Endometrial microvascular endothelial cells (primary cell): ENCODE results near the gene OR12D3. TPM values are rescaled to one million over a fixed set of nuclear protein-coding genes. Genes with fewer than 3 reads are reported as not detected.
"Not testable (repeated sequence)": the region's sequence is repeated elsewhere in the genome, so short reads cannot be mapped to it uniquely, and the experiment has no call there.

Experiments used
- in situ Hi-C: cut with HindIII; loops from 2 replicates; pipeline ENCODE4 v1.10.0; 2017; ENCODE audit warnings: low sequenced_read_pairs, low pct_unique_long_range_greater_than_20kb; ENCODE audit errors: inconsistent ontology term
- total RNA-seq: library from RNA; depleted of rRNA; stranded (reverse); fragments of >200 nt; gene quantifications from one replicate; pipeline ENCODE4 v1.2.3, GENCODE V29; 2015; ENCODE audit errors: inconsistent ontology term

OR12D3 gene, protein sequence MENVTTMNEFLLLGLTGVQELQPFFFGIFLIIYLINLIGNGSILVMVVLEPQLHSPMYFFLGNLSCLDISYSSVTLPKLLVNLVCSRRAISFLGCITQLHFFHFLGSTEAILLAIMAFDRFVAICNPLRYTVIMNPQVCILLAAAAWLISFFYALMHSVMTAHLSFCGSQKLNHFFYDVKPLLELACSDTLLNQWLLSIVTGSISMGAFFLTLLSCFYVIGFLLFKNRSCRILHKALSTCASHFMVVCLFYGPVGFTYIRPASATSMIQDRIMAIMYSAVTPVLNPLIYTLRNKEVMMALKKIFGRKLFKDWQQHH
- not detected for total RNA-seq

DNA sequence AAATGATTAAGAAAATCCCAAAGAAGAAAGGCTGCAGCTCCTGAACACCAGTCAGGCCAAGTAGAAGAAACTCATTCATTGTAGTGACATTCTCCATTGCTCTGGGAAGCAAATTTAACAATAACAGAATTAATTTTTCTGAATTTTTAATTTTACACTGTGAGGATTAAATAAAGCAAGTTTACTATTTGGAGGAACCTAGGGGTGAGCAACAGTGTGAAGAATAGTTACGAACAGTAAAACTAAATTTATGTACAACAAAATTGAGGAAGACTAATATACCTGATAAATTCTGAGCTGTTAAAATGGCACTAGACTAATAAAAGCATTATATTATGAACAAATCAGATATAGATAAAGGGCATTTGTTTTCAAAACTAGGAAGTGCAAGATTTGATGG lies at the start of gene OR12D3:
TSS of gene OR12D3 (minus strand) at position 101 of the 400 bp plus-strand sequence. CDS start at position 97, 4 bp downstream.
- in situ Hi-C loops, result no loop called here

DNA sequence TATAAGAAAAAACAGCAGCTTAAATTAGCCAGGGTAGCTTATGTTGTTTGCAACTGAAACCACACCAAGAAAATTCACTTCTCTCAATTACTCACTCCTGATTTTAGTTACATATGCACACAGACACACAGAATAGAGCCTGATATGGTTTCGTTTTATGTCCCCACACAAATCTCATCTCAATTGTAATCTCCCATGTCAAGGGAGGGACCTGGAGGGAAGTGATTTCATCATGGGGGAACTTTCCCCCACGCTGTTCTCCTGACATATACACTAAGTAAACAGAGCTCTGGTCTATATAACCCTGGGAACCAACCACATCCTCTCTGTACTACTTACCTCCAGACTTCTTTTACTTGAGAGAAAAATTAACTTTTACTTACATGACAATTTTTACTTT lies 49.5 kb upstream of the OR12D3 start:
- in situ Hi-C loops, result no loop called here

DNA sequence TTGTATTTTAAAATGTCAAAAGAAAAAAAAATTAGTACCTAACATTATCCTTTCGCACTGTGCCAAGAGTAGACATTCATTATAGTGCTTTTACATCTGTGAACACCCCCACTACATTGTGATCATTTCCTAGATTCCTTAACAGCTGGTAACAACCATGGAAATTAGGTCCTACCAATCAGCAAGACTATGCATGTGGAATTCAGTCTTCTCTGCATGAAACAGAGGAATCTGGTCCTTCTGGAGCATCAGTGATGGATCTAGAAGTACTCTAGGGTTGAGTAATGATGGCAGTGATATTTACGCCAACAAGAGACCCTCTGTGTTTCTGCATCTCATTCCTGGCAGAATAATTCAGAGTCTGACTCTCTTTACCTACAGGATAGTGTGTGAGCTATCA lies 49.1 kb upstream of the OR12D3 start:
- in situ Hi-C loops, result no loop called here

DNA sequence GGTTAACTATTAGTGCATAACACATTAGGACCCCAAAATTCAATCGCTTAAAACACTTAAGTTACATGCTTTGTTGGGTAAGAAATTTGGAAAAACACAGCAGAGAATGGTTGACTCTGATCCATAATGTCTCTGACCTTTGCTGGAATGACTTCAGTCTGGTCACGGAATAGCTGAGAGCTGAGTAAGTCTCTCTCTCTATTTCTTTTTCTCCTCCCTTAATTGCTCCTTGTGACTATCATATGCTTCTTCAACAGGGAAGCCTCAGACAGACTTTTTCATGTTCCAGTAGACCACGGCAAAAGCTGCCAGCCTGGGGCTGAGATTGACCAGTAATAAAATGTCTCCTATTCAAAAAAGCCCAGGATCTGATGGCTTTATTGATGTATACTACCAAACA lies 44.4 kb upstream of the OR12D3 start:
- in situ Hi-C loops, result no loop called here

DNA sequence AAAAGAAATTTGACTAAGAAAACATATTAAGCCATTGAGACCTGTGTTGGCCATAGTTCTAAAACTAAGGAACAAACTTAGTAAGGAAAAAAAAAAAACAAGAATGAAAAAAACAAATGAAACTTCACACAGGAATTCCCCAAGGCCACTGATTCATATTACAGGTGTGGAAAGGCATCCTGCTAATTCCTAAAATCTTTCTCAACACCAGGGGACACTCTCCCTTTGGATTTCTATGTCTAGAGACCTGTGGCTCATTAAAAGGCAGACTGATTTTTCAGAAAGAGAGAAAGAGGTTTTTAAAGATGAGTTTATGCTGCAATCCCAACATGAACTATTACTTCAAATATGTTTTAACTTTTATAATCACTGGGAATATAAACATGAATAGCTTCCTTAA lies 39.5 kb upstream of the OR12D3 start, which contains the start of gene OR12D1:
TSS of gene OR12D1 (plus strand) at position 341 of the 400 bp plus-strand sequence.
- in situ Hi-C loops, result no loop called here

DNA sequence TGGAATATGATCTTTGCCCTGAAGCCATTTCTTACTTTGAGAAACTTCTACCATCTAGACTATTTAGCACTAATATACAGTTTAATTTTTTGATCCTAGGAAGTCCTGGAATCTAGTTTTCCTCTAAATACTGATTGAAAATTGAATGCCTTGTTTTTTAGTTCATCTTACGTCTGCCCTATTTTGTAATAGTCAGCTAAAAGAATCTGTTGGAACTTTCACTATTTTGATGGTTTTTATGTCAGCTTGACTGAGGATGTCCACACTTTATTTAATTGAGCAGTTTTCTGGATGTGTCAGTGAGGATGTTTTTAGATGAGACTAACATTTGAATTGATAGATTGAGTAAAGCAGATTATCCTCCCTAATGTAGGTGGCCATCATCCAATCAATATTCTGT lies 28.7 kb upstream of the OR12D3 start:
- in situ Hi-C loops, result no loop called here

DNA sequence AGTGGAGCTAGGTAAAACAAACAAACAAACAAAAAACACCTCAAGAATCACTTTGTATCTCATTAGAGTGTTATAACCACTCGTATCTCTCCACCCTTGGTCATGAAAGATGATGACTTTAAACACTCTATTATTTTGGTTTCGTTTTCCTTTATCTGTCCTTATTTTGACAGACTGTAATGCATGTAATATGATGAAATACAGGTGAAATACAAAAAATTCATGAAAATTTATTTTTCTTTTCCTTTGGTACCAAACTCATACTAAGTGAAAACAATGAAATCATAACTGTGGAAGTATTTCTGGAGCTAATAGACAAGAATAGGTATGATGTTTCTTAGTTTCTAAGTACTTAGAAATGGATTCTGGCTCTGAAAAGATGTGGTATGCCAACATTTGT lies 24.4 kb upstream of the OR12D3 start:
- in situ Hi-C loops, result no loop called here

DNA sequence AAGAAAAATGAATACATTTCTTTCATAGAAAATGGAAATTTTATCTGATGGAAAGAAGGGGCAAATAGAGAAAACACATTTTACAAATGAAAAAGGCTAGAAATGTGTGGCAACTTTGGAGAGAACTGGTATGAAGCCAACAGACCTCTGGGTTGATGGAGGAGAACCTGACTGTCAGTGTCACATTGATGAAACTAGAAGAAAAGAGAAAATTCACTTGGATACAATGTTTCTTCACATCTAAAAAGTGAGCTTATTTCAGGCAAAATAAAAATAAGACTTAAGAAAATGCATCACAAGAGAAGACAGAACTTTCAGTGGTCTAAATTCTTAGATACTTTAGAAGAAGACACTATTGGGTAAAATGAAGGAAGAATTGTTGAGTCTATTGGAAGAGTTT lies 20.2 kb upstream of the OR12D3 start, which contains the start of gene OR12D2:
TSS of gene OR12D2 (plus strand) at position 301 of the 400 bp plus-strand sequence. CDS start 1,069 bp downstream, outside the sequence.
- in situ Hi-C loops, result no loop called here

DNA sequence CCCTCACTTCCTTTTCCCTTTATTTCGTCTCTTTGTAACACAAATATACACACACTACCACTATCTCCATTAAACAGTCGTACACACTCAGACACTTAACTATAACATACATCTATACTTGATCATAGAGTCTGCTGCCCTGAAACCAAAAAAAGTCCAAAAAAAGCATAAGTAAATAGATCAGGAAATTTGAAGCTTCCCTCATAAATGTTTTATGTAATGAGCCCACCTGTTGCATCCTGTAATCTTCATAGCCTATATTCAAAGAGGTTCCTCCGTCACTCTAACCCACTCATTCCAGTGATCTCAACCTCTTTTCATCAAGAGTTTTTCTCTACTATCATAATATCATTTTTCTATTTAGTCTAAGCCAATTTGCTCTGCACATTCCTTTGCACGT lies 13.4 kb upstream of the OR12D3 start:
- in situ Hi-C loops, result no loop called here

DNA sequence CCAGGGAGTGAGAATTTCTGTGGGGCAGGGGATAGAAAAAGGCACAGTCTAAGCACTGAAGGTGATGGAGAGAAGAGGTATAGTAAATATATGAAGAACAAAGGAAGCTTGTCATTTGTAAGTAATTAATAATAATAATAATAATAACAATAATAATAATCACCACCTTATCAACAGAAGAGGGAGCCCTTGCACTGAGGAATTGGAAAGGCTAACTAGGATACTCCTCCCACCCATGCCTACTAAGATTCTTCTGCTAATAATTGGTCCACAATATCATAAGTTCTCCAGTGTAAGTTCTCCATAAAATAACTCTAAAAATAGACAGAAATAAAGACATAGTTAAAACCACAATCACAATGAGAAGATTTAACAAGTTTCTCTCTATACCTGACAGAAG lies 912 bp upstream of the OR12D3 start:
- in situ Hi-C loops, result no loop called here

DNA sequence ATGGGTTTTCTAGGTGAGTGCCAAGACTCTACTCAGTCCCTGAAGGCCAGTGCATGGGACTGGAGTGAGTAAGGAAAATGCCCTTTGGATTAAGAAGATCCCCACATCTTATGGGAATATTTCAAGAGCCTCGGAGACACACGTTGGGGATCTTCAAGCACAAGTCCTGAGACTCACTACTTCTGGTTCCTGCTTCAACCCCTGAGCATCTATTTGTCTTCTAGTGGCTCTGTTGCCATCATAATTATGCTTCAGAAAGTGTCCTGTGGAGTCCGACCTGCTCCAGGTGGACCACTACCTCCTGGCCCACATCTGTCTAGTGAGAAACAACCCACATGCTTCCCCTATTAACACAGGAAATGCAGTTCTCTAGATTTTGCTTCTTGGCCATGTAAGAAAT lies 6.3 kb downstream of the OR12D3 start, which contains the start of gene OR5V1:
TSS of gene OR5V1 (minus strand) at position 101 of the 400 bp plus-strand sequence. CDS start 12,670 bp downstream, outside the sequence.
- in situ Hi-C loops, result no loop called here

DNA sequence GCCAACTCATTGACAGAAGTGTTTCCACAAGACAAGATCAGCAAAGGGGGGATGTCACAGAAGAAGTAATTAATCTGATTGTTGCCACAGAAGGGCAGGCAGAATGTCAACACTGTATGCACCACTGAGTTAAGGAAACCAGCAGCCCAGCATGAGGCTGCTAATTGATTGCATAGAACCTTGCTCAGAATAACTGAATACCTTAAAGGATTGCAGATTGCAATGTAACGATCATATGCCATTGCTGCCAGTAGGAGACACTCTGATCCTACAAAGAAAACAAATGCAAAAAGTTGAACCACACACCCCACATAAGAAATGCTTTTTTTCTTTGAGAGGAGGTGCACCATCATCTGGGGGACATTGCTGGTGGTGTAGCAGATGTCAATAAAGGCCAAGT lies 19.5 kb downstream of the OR12D3 start:
- in situ Hi-C loops, result no loop called here

DNA sequence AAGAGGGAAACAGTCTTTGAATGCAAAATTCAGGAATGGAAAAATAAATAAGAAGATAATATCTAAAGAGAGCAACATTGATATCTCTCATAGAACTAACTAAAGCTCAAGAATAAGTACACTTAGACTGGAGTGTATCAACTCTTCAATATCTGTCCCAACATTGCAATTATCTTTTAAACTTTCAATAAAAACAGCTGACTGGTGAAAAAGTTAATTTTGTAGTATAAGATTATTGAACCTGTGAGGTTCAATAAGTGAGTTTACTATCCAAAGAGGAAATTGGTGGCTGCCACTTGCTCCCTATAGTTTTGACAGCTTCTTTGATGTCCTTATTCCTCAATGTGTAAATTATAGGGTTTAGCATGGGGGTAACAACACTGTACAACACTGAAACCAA lies 20.1 kb downstream of the OR12D3 start:
- in situ Hi-C loops, result no loop called here

DNA sequence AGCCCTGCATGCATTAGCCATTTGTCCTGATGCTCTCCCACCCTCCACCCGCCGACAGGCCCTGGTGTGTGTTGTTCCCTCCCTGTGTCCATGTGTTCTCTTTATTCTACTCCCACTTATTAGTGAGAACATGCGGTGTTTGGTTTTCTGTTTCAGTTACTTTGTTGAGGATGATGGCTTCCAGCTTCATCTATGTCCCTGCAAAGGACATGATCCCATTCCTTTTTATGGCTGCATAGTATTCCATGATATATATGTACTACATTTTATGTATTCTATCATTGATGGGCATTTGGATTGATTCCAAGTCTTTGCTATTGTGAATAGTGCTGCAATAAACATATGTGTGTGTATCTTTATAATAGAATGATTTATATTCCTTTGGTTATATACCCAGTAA lies 25.7 kb downstream of the OR12D3 start:
- in situ Hi-C loops, result not testable (repeated sequence)

DNA sequence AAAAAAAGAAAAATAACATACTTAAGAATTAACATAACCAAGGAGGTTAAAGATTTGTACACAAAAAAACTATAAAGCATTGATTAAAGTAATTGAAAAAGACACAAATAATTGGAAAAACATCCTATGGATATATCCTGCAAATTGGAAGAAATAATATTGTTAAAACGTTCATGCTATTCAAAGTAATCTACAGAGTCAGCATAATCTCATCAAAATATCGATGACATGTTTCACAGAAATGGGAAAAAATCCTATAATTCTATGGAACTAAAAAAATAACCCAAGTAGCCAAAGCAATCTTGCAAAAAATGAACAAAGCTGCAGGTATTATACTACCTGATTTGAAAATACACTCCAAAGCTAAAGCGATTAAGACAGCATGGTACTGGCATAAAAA lies 29.7 kb downstream of the OR12D3 start:
- in situ Hi-C loops, result no loop called here

DNA sequence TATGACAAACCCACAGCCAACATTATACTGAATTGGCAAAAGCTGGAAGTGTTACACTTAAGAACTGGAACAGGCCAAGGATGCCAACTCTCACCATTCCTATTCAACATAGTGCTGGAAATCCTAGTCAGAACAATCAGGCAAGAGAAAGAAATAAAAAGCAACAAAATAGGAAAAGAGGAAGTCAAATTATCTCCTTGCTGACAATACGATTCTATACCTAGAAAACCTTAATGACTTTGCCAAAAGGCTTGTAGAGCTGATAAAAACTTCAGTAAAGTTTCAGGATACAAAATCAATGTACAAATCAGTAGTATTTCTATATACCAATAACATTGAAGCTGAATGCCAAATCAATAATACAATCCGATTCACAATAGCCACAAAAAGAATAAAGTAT lies 38.8 kb downstream of the OR12D3 start:
- in situ Hi-C loops, result no loop called here

DNA sequence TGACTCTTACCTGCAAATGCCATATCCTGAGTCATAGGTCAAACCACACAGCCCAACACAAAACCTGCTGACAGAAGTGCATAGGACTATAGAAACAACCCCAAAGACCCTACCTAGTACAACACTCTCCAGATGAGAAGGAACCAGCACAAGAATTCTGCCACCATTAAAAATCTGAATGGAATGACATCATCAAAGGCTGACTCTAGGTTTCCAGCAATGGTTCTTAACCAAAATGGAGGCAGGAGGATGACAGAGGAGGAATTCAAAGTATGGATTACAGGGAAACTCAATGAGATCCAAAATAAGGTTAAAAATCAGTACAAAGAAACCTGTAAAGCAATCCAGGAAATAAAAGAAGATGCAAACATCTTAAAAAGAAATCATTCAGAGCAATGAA lies 42.4 kb downstream of the OR12D3 start:
- in situ Hi-C loops, result no loop called here

DNA sequence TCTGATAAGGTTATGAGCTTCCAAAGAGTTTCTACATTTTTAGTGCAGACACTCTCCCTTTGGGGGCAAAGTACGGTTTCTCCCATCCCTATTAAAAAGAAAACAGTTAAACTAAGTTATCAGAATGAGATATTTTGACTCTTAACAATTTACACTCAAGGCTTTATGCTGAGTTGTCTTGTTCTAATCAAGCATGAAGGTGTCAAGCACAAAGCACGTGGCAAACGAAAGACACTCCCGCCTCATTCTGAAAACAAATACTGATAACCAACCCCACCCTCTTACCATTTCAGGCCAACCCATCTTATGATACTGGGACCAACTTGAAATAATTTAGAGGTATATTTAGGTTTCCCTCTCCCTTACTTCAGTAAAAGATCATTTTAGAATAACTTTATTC lies 49.3 kb downstream of the OR12D3 start:
- in situ Hi-C loops, result no loop called here
